Inflammatory macrophage treated with lipopolysaccharide for 4 hours (primary cell): ENCODE results near the gene BBOX1.
"Not testable (repeated sequence)": the region's sequence is repeated elsewhere in the genome, so short reads cannot be mapped to it uniquely, and the experiment has no call there.

Source experiments
- DNase-seq: peaks from one replicate; pipeline ENCODE4 v3.0.0-alpha.2; 2020

Gene BBOX1, protein sequence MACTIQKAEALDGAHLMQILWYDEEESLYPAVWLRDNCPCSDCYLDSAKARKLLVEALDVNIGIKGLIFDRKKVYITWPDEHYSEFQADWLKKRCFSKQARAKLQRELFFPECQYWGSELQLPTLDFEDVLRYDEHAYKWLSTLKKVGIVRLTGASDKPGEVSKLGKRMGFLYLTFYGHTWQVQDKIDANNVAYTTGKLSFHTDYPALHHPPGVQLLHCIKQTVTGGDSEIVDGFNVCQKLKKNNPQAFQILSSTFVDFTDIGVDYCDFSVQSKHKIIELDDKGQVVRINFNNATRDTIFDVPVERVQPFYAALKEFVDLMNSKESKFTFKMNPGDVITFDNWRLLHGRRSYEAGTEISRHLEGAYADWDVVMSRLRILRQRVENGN

GRCh38 chr11:27040302-27041115 lies at the start of gene BBOX1:
Gene BBOX1 (plus strand): TSS chr11:27040815. CDS start chr11:27055431, 14,616 bp downstream.
- DNase-seq: no peak

DNA sequence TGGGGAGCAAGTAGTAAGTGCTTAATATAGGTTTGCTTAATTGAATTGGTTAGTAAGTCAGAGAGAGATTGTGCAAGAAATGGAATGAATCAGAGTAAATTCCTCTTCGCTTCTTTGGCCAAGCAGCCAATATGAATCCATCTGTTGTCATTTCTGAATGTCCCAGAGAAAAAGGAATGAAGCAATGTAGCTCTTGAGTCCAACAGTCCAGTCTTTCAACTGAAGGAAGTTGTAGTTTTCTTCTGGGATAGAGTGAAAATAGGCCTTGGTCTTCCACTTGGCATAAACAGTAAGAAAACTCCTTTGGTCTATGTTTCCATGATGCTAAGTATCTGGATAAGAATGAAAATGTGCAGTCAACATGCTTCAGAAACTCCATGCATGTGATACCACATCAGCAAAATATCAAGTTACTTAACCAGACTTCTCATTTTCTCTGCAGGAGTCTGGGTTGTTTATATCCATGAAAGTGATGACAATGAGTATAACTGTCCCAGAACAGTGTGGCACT lies 48.5 kb upstream of the BBOX1 start:
- no peak for DNase-seq

DNA sequence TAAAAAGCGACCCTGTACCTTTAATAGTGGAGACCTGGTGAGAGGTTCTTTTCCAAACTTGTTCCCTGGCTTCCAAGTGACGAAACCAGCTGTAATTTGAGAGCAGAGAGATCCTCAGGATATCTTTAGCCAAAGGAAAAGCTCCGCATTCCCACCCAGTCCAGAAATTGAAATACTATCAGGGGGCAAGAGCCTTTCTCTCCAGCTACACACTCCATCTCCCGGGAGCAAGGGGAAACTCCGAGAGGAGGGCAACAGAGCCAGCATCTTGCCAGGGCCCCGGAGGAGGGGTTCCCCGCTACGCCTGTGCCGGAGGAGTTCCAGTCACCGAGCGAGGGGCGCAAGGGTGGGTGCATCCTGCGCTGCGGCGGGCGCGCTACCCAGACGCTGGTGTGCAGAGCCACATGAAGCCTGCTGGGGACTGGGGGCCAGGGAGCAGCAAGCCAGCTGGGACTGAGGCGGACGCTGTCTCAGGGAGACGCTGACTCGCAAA lies 46.6 kb upstream of the BBOX1 start, which contains the start of gene FIBIN:
Gene FIBIN, plus strand, starts transcription at position 148 of the 493 bp plus-strand sequence. CDS start 415 bp downstream, outside the sequence.
- DNase-seq: no peak

GRCh38 chr11:26994631-26995095 lies 46.0 kb upstream of the BBOX1 start:
- DNase-seq: no peak

DNA sequence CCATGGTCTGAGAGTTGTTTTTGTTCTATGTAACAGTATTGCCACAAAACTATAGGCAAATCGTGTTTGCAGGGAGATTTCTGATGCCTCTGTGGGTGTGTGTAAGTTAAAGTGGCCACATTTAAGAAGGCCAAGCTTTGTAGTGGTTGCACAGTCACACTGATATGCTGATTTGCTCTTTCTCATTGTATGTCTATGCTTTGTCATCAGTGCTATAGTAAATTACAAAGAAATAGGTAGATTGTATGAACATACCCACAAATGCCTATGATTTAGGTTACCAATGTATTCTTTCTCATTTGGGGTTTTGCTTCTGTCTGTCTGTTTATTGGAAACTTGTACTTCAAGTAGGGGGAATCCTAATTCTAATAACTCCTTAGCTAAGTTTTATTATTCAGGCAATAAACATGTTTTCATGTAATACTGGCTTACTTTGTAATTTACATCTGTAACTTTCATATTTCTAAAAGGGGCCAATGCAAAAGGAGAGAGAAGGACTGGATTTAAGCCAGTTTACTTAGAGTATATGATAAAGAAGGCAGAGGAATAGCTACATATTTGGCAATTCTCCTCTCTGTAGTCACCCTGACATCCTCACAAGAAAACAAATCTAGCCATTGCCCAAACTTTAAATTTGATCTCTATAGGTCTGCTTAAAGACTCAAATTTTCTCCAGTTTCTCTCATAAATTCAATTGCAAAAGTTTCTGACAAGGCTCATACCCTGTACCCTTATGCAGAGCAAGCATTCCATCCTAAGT lies 44.7 kb upstream of the BBOX1 start:
- DNase-seq: no peak

- DNase-seq: no peak
These were observed 43.2 kb upstream of the BBOX1 start for GRCh38 chr11:26997378-26997777.

GRCh38 chr11:27001136-27001730 lies 39.4 kb upstream of the BBOX1 start:
- DNase-seq: not testable (repeated sequence)

DNA sequence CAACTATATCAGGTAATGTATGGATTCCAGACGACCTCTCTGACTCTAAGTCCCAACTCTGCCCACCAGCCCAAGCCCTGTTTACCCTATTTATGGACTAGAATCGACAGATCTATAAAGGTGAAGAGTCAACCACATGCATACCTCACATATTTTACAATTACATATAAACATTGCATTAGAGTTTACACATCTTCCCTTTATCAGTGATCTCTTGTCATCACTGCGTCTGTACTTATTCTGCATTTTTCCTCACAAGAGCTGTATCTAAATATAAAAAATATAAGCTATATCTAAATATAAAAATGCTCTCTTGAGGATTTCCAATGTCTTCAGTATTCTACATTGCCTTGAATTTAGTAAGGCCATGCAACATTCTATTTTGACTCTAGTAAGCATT lies 38.2 kb upstream of the BBOX1 start:
- DNase-seq: no peak

DNA sequence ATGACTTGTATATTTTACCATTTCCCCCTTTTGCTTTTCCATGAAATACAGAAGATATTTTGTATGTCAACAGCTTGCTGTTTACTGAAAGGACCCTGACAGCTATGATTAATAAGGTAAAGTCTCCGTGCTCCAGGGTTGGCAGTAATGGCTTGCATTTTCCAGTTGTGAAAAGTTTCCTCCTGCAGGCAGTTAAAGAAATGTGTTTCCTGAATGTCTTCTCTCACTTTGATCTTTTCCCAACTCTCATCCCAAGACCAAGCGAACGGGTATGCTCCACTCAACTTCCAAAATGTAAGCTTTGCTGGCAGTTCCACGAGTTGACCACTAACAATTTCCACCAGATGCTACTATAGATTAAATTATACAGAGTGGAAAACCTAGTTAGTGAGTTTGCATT lies 37.8 kb upstream of the BBOX1 start:
- DNase-seq: no peak

DNA sequence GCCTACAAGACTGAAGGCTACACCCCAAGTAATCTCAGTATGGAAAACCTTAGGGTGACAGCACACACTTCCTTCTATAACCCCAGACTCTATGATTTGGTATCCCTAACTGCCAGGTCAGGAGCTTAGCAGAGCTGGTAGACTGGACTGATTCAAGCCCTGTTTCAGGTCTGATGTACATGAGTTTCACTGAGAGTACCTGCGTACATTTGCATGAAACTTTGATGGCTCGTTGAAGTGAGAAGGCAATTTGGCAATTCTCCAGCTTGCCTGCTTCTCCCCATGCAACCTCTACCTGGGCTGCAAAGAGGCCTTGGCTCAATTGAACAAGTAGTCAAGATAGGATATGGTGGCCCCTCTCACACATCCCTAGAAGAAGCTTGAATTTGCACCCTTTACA lies 36.5 kb upstream of the BBOX1 start:
- no peak for DNase-seq

GRCh38 chr11:27008811-27009535 lies 31.6 kb upstream of the BBOX1 start:
- no peak for DNase-seq

DNA sequence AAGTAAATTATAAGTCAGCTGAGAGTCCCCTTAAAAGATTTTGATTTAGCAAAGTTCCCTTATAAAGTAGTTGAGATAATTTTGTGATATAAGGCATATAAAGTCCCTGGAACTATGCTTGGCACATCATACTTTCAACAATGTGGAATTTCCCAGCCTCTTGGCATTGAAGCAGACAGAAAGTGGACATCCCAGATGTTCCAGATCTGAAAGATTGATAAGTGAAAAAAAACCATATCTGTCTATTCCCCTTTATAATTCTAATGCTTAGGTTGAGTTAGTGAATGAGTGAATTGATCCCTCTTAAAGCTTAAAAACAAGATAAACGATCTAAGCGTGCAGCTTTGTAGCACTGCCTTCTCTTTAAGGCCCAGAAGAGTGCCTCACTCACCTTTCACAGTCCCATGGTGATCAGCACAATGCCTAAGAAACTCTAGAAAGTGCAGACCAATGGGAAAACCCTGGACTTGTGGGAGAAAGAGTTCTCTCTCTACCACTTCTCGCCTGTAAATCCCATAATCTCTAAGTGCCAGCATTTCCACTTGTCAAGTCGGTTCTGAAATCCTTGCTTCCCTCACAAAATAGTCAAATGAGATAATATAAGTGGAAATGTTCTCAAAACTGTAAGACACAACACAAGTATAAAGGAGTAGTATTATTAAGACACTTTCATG lies 28.9 kb upstream of the BBOX1 start:
- no peak for DNase-seq

DNA sequence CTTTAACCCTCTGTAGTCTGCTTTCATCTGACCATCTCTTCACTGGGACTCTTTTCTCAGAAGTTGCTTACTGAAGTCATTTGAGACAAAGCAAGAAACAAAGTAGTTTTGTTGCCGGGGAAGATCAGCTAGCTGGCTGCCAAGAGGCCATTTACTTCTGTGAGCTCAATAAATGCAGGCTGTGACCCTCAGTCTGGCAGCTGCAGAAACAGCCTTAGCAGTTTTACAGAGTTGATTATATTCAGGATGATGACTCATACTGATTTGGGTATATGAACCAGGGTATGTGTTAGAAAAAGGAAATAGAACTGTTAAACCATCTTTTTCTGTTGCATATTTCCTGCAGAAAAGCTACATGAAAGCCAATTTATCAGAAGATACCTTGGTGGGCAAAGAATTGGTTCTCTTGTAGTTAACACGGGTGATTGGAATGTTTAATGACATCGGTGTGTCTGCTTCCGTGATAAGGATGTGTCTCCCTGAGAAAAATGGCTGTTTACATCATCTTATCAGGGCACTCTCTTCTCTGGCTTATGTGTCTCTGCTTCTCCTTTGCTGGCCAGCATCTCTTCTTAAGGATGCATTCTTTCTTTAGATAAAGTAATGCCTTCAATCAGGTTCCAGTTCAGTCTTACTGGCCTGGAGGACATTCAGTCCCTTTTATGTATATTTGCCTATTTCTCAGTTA lies 28.2 kb upstream of the BBOX1 start:
- DNase-seq: no peak

DNA sequence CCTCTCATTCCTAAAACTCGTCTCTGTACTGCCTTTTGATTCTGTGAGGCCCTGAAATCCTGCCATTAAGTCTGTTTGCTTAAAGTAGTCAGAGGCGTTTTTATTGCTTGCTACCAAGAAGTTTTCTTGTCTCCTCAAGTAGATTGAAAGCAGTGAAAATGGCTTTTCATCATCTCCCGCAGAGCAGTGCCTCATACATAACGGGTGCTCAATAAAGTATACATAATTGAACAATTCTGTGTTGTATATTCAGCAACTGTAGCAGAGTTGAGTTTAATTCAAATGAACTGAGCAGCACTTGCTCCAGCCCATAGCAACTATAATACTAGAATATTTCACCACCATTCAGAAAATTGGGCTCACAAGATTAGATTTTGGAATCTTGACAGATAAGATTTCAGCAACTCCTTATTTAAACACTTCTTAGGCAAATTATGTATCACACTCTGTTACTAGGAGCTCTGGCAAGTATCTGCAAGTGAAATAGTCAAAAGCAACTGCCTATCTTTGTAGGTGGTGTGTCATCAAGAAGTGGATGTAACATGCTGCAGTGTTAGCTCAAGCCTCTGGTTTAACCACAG lies 26.7 kb upstream of the BBOX1 start:
- no peak for DNase-seq

- no peak for DNase-seq
These were observed 21.6 kb upstream of the BBOX1 start for GRCh38 chr11:27018902-27019529.

- DNase-seq: no peak
These were observed 19.9 kb upstream of the BBOX1 start for GRCh38 chr11:27020751-27021150.

- no peak for DNase-seq
These were observed 17.9 kb upstream of the BBOX1 start for GRCh38 chr11:27022659-27023251.

DNA sequence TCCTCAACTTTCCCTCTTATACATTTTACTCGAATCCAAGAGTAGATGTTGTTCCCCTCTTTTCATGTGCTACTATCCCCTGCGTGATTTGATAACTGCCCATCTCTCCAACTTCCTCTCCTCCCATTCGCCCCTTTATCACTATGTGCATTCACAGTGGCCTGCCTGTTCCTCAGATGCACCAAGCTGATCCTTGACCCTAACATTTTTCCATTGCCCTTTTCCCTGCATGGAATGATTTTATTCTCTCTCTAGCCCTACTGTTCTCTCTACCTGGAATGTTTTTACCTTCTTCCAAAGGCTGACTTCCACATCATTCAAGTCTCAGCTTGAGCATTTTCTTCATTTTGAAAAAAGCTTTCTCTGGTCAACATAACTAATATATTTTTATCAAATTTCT lies 15.8 kb upstream of the BBOX1 start:
- DNase-seq: no peak
